Ureter (tissue), 1 donor: Measurements from ENCODE around the gene SLC5A1. TPM values are rescaled to one million over a fixed set of nuclear protein-coding genes. Genes with fewer than 3 reads are reported as not detected.

Source experiments
- DNase-seq: peaks from one replicate; pipeline ENCODE4 v3.0.0-alpha.2; 2020; ENCODE audit warnings: low spot score
- total RNA-seq: library from RNA; stranded (reverse); gene quantifications from one replicate; pipeline ENCODE4 v1.2.4, GENCODE V29; 2023
- donor health status: DM: yes; HTN: yes; CAD: no.

Gene SLC5A1
- total RNA-seq, 1 donor from 2014 or later: not detected

DNA sequence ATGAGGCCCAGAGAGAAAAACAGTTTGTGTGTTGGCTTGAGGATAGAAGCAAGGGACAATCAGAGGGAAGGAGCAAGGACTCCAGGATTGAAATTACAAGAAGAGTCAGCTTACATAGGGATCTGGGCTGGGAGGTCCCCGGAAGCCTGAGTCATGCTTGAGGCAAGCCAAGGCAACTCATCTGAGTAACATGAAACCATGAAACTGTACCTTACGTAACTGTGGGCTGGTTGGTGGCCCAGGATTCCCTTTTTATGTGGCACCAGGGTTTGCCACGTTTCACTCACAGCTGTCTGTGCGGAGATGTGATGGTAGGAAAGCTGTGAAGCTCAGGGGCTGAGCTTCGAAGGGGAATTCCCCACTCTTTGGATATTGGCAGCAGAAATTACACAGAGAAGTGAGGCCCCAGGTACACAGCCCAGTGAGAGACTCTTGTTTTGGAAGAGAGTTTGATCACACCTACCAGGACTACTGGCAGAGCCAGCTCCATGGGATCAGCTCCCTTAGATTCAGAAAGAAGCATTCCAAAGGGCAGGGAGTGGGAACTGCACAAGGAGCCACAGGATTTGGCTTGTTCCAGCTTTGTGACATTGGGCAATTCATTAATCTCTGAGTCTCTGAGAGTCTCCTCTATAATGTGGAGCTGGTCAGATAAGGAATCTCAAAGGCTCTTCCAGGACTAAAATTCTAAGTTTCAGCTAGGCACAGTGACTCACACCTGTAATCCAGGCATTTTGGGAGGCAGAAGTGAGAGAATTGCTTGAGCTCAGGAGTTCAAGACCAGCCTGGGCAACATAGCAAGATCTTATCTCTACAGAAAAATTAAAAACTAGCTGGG is 7.8 kb downstream of the SLC5A1 start:
- DNase-seq: peak; percentile 64

DNA sequence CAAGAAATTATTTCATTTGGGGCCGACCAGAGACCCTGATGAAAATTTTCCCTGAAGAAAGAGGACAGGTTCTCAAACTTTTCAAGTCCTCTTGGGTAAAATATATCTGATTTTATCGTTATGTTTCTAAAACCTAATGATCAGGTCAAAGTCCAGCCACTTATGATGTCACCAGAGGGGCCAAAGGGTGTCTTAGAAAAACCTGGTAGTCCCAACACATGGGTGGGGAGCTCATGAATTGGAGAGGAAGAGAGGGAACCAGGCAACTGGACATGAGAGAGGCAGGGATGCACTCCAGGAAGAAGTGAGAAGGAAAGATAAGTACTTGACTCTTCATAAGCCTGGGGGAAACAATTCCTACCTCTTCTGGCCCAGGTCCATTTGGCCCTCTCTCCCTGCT is 9.2 kb downstream of the SLC5A1 start:
- DNase-seq: no peak

DNA sequence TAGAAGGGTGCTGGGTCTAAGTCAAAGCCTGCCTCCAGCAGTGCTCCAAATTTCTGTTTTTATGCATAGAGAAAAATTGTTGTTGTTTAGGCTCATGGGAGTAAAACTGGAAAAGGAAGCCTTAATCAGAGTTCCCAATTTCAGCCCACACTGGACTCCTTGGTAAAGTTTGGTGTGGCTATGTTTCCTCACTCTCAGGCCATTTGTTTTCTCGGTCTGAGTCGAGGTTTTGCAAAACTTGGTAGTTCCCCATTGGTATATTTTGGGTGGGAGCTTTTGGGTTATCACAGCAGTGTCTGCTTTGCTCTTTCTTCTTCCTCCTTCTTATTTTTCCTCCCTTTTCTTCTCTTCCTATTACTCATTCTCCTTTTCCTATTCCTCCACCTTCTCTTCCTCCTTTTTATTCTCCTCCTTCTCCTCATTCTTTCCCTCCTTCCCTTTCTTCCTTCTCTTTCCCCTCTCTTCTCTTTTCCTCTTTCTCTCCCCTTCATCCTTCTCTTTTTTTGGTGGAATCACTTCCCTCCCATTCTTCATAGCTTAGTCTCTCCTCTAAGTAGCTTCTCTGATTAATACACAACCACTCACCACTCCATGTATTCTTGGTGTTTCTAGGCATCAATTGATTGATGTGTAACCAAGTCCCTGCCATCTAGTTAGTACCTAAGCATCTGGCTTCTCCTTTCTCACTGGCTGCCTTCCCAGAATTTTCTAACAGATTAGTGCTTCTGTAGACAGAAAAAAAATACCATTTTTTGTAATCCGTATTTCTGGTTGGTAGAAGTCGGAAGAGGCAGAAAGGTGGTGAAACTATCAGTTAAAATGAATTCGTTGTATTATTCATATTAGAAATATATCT is 10.1 kb downstream of the SLC5A1 start:
- no peak for DNase-seq

DNA sequence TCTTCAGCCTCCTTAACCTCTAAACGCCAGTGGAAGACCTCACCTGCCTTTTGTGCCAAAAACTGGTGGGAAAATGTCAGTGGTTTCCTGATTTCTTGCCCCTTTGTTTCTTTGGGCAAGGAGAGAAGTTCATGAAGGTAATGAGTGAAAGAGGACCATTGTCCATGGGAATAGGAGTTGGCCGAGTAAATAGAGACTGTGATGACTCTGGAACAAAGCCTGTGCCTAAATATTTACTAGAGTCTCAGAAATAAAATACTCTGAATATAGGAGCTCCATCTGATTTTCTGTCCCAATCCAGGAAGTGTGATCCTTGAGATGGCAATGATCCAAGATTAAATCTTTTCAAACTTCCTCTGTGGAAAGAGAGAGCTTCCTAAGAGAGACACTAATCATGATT is 12.0 kb downstream of the SLC5A1 start:
- DNase-seq: no peak

DNA sequence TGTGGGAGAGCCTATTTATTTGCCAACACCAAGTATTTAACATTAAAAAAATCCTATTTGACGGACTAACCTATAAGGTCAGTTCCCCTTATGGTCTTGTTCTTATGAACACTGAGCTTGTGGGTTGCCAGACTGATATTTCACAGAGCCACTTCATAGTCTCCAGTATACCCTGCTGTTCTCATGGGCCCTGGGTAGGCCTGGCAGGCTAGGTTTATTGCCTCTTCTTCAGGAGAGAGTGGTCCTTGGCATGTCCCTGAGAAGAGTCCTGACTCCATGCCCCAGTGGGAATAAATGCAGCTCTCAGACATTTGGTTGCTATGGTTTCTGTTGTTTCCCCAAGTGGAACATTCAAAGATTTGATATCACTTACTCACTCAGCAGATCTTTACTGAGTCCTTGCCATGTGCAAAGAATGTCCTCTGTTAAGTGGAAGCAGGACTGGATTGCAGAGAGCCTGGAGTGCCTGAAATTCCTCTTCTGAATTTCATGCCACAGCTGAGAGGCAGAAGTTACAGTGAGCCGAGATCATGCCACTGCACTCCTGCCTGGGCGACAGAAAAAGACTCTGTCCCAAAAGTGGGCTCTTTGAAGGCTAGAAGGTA is 15.7 kb downstream of the SLC5A1 start:
- DNase-seq: no peak

DNA sequence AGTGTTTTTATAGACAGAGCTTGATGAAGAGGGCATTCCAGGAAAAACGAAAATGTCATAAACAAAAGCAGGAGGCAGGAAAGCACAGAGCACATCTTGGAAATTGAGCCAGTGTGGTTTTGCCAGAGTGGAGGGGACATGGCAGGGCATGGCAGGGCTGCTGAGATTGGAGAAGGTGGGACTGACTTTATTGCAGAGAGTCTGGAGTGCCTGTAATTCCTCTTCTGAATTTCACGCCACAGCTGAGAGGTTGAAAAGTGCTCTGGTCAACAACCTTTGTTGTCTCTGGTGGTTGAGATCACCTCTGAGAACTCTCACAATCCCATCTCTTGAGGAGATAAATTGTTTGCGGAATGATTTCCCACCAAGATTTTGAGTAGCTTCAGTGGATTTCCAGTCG is 16.4 kb downstream of the SLC5A1 start:
- no peak for DNase-seq

DNA sequence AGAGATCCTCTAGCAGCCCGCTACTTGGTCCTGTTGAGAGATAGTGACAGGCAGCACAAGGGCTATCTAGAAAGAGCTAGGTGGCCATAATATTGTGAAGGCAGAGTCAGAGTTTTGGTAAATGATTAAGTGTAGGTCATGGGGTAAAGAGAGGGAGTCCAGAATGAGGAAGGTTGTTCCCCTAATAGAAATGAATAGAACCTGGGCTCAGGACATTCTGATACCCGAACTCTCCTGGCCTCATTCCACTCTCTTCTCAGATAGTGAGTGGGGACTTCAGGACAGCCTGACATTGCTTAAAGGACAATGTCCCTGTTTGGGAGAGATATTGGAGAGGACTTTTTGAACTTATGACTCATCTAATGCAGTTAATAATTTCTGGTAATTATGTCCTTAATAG is 20.6 kb downstream of the SLC5A1 start:
- DNase-seq: no peak

DNA sequence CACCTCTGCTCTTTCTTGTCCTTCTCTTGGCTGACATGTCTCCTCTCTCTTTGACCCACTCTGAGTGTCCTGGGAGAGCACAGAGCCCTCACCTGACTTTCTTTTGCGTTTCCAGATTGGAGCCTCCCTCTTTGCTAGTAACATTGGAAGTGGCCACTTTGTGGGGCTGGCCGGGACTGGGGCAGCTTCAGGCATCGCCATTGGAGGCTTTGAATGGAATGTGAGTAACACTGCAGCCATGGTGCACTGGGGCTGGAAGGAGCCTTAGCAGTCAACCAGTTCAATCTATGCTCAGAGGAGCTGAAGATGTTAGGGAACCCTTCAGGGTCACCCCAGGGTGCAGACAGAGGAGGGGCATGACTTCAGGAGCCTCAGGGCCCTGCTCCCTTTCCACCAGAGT is 23.8 kb downstream of the SLC5A1 start:
- DNase-seq: no peak

DNA sequence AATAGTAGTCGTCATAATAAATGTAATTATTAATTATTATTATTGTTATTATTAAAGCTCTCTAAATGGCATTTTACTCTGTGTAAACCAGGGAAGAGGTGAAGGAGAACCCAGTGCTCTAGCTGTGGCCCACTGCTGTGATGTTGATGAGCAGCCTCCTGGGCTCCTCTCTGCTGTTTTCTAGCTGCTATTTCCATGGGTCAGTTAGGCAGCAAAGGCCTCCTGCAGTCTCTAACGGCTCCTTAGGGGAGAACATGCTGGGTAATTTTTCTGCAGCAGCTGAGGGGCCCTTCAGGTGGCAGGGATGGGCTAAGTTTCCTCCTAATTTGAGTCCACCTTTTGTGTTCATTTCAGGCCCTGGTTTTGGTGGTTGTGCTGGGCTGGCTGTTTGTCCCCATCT is 24.6 kb downstream of the SLC5A1 start:
- DNase-seq: no peak

DNA sequence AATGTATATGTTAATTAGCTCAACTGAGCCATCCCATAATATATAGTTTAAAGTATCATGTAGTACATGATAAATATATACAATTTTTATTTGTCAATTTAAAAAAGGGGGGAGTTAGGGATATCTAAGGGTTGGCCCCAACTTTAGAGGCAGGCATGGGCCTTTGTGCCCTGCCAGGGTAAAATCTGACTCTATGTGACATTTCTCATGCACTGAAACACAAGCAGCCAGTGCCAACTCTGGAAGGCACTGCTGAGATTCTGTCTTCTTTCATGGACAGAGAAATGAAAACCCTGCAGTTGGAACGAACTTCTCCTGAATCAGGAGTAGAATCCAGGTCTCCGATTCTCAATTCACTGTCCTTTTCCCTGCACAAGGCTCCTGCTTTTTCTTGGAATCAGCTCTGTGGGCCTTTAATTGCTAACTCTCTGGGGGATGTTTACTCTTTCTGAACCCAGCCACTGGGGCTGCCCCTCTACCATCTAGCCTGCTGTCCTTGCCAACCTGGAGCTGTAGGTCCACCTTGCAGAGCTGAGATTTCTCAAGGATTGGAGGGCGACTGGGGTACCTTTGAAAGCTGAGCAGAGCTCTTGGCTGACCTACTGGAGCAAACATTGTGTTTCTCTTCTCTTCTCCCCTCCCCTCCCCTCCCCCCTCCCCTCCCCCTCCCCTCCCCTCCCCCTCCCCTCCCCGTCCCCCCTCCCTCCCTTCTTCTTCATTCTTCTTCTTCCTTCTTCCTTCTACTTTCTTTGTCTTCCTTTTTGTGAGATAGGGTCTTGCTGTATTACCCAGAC is 26.7 kb downstream of the SLC5A1 start:
- DNase-seq: no peak

DNA sequence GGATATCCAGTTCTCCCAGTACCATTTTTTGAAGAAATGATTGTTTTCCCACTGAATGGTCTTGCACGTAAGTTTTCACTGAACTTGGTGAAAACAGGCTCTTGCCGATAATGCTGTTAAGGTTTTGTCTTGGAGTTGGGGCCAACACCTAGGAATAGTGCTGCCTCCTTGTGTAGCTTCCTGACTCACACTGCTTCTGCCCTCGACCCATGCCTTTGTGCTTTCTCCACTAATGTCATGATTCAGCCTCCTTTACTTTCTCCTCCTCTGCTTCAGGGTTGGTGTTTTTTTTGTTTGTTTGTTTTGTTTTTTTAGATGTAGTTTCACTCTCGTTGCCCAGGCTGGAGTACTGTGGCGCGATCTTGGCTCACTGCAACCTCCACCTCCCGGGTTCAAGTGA is 30.2 kb downstream of the SLC5A1 start:
- no peak for DNase-seq

DNA sequence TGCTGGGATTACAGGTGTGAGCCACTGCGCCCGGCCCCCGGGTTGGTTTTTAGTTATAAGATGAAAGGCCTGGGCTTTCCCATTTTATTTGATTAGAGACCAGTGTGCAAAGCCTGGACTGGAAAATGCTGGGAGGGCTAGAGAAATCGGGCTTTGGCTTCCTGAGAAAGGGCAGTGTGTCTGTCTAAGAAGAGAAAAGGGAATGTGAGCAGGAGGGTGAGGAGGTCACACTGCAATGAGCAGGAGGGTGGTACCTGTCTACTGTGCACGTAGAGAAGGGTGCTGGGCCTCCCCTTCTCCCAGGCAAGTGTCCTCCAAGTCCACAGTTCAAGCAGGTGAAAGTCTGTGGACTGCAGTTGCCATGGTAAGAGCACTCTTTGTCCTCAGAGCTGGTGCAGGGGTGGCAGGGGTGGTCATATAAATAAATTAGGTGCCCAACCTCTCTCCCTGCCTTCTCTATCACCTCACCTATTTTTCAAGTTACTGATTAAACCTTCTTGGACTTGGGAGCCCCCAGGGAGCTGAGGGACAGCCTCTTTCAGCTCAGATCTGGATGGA is 30.8 kb downstream of the SLC5A1 start:
- DNase-seq: no peak

DNA sequence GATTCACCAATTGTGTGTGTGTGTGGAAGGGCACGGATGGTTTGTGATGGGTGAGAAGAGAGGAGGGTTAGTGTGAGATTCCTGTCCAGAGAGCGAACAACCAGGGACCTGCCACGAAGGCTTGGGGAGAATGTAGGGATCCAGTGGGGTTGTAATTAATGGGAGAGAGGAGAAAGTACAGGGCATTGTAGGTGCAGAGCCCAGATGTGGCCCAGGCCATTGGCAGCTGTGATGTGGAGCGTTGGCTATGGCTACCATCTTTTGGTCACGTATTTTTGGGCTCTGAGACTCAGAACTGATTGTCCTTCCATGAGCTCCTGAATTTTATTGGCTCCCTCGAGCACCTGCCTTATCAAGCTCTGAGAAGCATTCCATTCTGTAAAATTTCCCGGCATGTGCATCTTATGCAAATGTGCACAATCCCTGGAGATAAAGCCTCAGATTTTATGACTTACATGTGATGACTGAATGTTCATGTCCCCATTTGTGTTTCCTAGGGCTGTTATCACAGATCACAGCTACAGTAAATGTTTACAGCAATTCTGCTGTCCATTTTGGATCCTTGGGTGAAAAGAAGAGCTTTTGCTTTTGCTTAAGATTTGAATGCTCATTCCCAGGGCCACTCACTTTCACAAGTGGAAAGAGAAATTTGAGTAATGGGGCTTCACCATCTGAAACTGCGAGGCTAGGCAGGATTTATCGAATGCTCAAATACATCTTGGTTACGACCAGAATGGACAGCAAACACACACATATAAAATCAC is 33.1 kb downstream of the SLC5A1 start:
- no peak for DNase-seq

DNA sequence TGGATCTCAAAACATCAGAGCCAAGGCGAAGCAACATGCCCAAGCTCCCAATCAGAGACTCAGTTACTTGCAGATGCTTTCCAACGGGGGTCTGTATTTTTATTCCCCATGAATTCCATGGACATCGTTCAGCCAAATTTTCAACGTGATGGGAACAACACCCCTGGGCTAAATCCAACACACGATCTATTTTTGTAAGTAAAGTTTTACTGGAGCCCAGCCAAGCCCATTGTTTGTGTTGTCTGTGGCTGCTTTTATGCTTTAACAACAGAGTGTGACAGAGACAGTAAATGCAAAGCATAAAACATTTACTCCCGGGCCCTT is 33.7 kb downstream of the SLC5A1 start:
- no peak for DNase-seq

DNA sequence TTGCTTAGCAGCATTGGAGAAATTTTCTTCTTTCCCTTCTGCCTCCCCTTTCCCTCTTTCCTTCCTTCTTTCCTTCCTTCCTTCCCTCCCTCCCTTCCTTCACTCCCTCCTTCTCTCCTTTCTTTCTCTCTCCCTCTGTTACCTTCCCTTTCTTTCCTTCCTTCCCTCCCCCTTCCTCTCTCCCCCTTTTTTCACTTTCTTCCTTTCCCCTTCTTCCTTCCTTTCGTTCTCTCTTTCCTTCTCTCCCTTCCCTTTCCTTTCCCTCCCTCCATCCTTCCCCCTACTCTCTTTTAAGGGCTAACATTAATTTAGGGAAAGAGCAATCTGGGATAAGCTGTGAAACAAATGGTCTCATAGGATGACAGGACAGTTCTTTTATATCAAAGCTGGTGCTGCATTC is 34.1 kb downstream of the SLC5A1 start:
- DNase-seq: no peak

DNA sequence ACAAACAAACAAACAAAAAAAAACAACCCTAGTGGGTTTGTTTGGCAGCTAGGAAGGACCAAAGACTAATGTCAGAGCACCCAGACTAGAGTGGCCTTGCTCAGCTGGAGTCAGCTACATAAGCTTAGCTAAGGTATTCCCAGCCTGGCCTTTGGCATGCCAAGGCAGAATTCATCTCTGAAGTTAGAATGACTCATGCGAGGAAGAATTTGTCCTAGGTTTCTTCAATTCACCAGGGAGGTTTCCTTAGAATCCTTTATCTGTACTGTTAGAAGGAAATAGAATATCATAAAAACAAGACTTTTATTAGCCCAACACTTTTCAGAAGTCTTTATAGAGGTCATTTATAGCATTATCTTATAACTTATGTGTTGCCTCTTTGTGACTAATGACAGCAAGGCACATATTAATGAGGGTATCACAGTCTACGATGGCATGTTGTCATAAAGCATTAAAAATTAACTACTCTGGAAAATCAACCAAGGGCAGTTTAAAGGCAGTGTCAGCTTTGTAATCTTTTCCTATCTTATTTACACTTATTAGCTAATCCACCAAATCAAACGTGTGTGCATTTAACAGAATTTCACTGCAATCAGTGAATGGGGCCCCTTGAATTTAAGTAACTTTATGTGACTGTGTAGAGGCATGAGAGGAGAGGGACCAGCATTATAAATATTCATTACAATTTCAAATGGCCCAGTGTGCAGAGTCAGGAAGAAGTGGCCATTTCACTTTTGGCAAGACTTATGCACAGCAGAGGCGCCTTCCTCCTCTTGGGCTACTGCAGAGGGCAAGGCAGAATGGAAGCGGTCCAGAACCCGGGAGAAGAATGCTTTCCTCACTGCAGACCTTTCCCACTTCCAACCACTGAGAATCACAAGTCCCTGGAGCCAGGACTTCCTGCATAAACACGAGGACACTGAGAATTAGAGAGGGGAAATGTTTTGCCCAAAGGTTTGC is 36.3 kb downstream of the SLC5A1 start:
- no peak for DNase-seq

DNA sequence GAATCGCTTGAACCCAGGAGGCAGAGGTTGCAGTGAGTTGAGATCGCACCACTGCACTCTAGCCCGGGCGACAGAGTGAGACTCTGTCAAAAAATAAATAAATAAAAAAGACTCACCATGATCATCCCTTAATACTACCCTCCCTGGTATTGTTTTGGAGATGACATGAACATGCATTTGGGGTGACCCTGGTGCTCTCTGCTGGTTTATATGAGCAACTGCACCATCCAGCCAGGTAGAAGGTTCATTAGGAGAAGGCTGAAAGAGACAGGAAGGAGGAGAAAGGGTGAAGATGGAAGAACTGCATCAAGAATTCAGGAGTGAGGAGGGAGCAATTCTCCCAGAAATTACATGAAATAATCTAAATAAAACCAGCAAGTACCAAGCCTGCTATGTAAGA is 37.8 kb downstream of the SLC5A1 start:
- DNase-seq: no peak

DNA sequence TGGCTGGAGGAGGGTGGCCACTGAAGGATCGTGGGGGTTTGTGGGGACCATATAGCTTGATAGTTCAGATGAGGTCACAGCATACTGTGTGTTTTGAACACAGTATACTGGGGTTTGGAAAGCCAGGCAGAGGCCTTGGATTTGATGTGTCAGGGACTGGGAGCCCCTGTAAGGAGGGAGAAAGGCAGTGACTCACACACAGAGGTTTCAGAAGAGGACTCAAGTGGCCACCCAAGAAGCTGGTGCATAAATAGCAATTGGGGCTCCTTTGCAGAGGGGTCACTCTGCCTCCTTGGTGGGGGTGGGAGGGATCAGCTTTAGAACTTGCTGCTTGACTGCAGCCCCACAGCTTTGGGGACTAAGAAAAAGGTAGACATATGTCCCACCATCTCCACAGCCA is 39.3 kb downstream of the SLC5A1 start:
- DNase-seq: no peak

DNA sequence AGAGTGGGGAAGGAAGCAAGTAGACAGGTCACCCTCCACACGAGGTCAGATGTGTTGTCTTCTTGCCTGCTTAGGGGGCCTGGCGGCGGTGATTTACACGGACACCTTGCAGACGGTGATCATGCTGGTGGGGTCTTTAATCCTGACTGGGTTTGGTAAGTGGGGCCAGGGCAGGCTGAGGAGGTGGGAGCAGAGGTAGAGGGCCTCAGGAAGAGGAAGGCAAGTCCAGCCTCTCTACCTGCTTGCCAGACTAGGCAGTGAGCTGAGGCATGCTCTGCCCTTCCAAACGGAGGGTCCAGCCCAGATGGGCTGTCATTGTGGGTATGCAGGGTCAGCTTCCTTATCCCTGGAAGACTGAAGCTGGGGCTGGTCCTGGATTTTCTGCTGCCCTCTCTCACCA is 39.9 kb downstream of the SLC5A1 start:
- DNase-seq: no peak

DNA sequence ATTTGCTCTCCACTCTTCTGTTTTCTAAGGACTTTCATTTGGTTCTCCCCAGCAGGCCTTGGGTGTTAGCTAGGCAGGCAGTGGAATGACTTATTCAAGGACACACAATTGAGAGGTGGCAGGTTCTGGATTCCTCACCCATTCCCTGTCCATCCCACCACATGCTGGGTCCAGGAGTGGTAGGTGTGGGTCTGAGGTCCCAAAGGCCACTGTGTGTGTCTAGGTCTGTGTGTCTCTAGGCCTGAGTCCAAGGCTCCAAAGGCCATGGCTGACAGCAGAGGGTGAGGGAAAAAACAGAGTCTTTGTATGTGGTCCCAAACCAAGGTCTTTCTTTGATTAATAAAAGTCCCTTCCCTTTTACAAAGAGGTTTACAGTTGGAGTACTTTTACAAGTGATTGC is 40.8 kb downstream of the SLC5A1 start:
- DNase-seq: no peak
